ENCODE results near the gene ADAD1.

The ADAD1 gene

DNA sequence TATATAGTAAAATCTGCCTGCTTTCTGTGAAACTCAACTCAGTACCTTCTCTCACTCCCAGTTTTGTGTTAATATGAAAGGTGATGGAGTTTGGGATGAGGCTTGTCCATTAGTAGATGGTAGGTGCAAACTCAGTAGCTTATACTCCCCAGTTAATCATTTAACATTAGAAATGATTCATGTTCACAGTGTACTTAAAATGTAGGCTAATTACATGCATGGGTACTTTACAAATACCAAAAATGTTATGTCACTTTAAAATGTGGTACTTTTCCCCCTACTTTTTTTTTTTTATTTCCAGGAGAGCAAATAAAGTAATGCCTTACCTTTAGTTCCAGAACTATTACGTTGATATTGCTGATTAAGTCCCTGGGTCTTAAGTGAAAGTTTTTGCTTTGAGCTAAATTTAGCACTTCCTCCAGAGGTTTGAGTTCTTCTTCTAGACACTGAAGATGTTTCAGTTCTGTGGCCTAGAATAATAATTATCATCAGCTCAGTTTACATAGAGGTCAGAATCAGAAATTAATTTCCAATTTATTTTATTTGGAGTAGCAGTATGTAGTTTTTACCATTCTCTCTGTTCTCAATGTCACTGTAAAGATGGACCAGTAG lies 74.7 kb downstream of the ADAD1 start:
- in situ Hi-C loops (cut with MboI; ENCODE audit: low sequenced_read_pairs): no loop called here

- in situ Hi-C loops (cut with MboI; ENCODE audit: low sequenced_read_pairs): no loop called here
These were observed 77.7 kb downstream of the ADAD1 start, which contains the start of gene IL2 for GRCh38 chr4:122456231-122457116. IL2 (minus strand) TSS chr4:122456725; CDS start chr4:122456440, 285 bp downstream.

DNA sequence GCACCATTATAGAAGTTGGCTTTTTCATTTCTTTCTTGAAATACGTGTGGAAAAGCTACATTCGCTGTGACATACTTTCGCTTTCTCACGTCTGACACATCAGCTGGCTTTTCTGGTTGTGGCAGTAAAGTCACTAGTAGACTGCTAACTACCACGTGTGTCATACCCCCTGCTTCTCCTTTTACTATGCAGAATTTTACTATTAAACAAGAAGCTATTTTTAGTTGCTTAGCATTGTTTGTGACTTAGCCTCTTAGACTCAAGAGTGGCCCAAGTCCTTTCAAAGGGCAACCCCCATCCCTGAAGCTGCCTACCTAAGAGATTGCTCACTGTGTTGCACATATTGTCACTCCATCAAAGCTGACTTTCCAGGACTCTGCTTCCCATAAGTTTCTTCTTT lies 79.8 kb downstream of the ADAD1 start:
- in situ Hi-C loops (cut with MboI; ENCODE audit: low sequenced_read_pairs): no loop called here

GRCh38 chr4:122469457-122469856 lies 90.6 kb downstream of the ADAD1 start:
- in situ Hi-C loops (cut with MboI; ENCODE audit: low sequenced_read_pairs): no loop called here

DNA sequence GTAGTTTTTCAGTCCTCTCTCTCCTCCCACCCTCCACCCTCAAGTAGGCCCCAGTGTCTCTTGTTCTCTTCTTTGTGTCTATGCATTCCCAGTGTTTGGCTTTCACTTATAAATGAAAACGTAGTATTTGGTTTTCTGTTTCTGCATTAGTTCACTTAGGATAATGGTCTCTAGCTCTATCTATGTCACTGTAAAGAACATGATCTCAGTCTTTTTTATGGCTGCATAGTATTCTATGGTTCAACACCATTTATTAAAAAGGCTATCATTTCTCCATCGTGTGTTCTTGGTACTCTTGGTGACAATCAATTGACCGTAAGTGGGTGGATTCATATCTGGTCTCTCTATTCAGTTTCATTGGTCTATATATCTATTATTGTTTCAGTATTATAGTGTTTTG lies 96.4 kb downstream of the ADAD1 start:
- in situ Hi-C loops (cut with MboI; ENCODE audit: low sequenced_read_pairs): no loop called here

DNA sequence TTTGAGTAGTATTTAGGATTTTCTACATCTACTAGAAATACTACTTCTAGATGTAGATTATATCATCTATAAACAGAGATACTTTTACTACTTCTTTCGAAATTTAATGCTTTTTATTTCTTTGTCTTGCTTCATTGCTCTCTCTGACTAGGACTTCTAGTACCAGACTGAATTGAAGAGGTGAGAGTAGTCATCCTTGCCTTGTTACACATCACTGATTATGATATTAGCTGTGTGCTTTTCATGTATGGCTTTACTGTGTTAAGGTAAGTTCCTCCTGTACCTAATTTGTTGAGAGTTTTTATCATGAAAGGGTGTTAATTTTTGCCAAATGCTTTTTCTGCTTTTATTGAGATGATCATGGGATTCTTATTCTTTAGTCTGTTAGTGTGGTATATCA lies 97.3 kb downstream of the ADAD1 start:
- in situ Hi-C loops (cut with MboI; ENCODE audit: low sequenced_read_pairs): no loop called here

DNA sequence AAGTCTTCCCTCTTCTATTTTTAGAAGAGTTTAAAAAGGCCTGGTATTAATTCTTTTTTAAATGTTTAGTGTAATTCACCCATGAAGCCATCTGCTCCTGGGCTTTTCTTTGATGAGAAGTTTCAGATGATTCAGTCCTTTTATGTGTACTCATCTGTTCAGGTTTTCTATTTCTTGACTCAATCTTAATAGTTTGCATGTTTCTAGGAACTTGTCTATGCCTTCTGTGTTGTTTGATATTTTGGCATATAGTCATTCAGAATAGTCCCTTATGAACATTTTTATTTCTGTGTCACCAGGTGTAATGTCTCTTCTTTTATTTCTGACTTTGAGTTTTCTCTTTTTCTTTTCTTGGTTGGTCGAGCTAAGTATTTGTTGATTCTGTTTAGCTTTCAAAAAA lies 97.9 kb downstream of the ADAD1 start:
- in situ Hi-C loops (cut with MboI; ENCODE audit: low sequenced_read_pairs): no loop called here

Measured in HL-60/S4 (cell line).